ENCODE data around the gene EFNB1.
"Not testable (repeated sequence)": the region's sequence is repeated elsewhere in the genome, so short reads cannot be mapped to it uniquely, and the experiment has no call there.

DNA sequence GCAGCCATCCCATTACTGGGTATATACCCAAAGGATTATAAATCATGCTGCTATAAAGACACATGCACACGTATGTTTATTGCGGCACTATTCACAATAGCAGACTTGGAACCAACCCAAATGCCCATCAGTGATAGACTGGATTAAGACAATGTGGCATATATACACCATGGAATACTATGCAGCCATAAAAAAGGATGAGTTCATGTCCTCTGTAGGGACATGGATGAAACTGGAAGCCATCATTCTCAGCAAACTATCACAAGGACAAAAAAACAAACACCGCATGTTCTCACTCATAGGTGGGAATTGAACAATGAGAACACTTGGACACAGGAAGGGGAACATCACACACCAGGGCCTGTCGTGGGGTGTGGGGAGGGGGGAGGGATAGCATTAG is 42.2 kb upstream of the EFNB1 start:
- not testable (repeated sequence) for TF ChIP-seq CTCF, EP300 (IDR thresholded peaks at IDR 0.05)

Data from ovary (tissue), 3 donors.